Activated T-cell treated with anti-CD3 and anti-CD28 coated beads, Interleukin-2, amount 50 U/mL, for 4 hours (primary cell): Measurements from ENCODE around the gene PPP1R12A. TPM values are rescaled to one million over a fixed set of nuclear protein-coding genes. Genes with fewer than 3 reads are reported as not detected.

ENCODE experiments used
- ATAC-seq, 2 donors: fragments of 200-7000 bp; cut with Tn5 transposase; one replicate each; pipeline ENCODE4 v1.10.0; 2021
- DNase-seq: peaks from one replicate; pipeline ENCODE4 v3.0.0-alpha.2; 2020
- H3K27me3 Mint-ChIP-seq: one replicate; pipeline ENCODE4 v1.8.0; 2021; ENCODE audit warnings: low read depth, mixed read lengths
- H3K36me3 Mint-ChIP-seq: one replicate; pipeline ENCODE4 v1.8.0; 2022; ENCODE audit warnings: mixed read lengths; ENCODE audit not compliant: insufficient read depth
- H3K4me1 Mint-ChIP-seq: one replicate; pipeline ENCODE4 v1.8.0; 2021; ENCODE audit warnings: low read depth, mixed read lengths
- H3K4me3 Mint-ChIP-seq: one replicate; pipeline ENCODE4 v1.8.0; 2021; ENCODE audit warnings: mild to moderate bottlenecking, moderate library complexity, mixed read lengths
- H3K9me3 Mint-ChIP-seq: one replicate; pipeline ENCODE4 v1.8.0; 2021; ENCODE audit warnings: mixed read lengths
- total RNA-seq, 3 donors: library from RNA; stranded (reverse); gene quantifications; one replicate each; pipeline ENCODE4 v1.2.1, GENCODE V29; 2021

PPP1R12A gene
- total RNA-seq, 3 donors from 2014 or later, result 51.0 to 62.5 (median 56.8) TPM

- ATAC-seq (no peak), DNase-seq (no peak)
- Mint-ChIP-seq H3K36me3 (peaks cover 2% of the 10 kb centered on the region), H3K9me3 (no peaks in the 10 kb centered on the region), H3K27me3 (no peaks in the 10 kb centered on the region), H3K4me3 (no peak overlapping the region), H3K4me1 (no peaks in the 10 kb centered on the region)
These were observed 165.6 kb downstream of the PPP1R12A start for GRCh38 chr12:79769189-79769859.

GRCh38 chr12:79766705-79767464 is 168.0 kb downstream of the PPP1R12A start:
- ATAC-seq, result no peak
- no peaks in the 10 kb centered on the region for H3K9me3 Mint-ChIP-seq
- no peaks in the 10 kb centered on the region for H3K4me1 Mint-ChIP-seq
- H3K36me3 Mint-ChIP-seq, result no peaks in the 10 kb centered on the region
- no peak for DNase-seq
- no peak overlapping the region for H3K4me3 Mint-ChIP-seq
- H3K27me3 Mint-ChIP-seq, result no peaks in the 10 kb centered on the region

GRCh38 chr12:79765157-79765556 is 169.7 kb downstream of the PPP1R12A start:
- Mint-ChIP-seq H3K27me3 (no peaks in the 10 kb centered on the region), H3K4me1 (no peaks in the 10 kb centered on the region), H3K9me3 (no peaks in the 10 kb centered on the region), H3K4me3 (no peak overlapping the region), H3K36me3 (no peaks in the 10 kb centered on the region)
- no peak for ATAC-seq
- DNase-seq, result no peak

- Mint-ChIP-seq H3K27me3 (no peaks in the 10 kb centered on the region), H3K9me3 (no peaks in the 10 kb centered on the region), H3K4me3 (no peak overlapping the region), H3K4me1 (no peaks in the 10 kb centered on the region), H3K36me3 (no peaks in the 10 kb centered on the region)
- ATAC-seq, result no peak
- no peak for DNase-seq
These were observed 170.3 kb downstream of the PPP1R12A start for GRCh38 chr12:79764641-79765040.

GRCh38 chr12:79763766-79764452 is 171.0 kb downstream of the PPP1R12A start:
- ATAC-seq, result no peak
- no peaks in the 10 kb centered on the region for H3K27me3 Mint-ChIP-seq

GRCh38 chr12:79761341-79761740 is 173.6 kb downstream of the PPP1R12A start:
- DNase-seq (no peak), ATAC-seq (no peak)
- Mint-ChIP-seq H3K36me3 (no peaks in the 10 kb centered on the region), H3K9me3 (peaks cover 4% of the 10 kb centered on the region), H3K27me3 (no peaks in the 10 kb centered on the region), H3K4me1 (no peaks in the 10 kb centered on the region), H3K4me3 (no peak overlapping the region)

More at GRCh38 chr12:79763766-79764452, 171.0 kb downstream of the PPP1R12A start:
- Mint-ChIP-seq H3K9me3 (no peaks in the 10 kb centered on the region), H3K36me3 (no peaks in the 10 kb centered on the region), H3K4me1 (no peaks in the 10 kb centered on the region), H3K4me3 (no peak overlapping the region)
- no peak for DNase-seq

GRCh38 chr12:79747274-79747673 is 187.6 kb downstream of the PPP1R12A start:
- no peaks in the 10 kb centered on the region for H3K4me1 Mint-ChIP-seq

GRCh38 chr12:79737875-79738718 is 196.8 kb downstream of the PPP1R12A start:
- Mint-ChIP-seq H3K4me3 (no peak overlapping the region), H3K36me3 (no peaks in the 10 kb centered on the region), H3K27me3 (peaks cover 12% of the 10 kb centered on the region), H3K9me3 (no peaks in the 10 kb centered on the region), H3K4me1 (no peaks in the 10 kb centered on the region)
- no peak for ATAC-seq
- DNase-seq, result no peak

More at GRCh38 chr12:79747274-79747673, 187.6 kb downstream of the PPP1R12A start:
- no peak overlapping the region for H3K4me3 Mint-ChIP-seq
- H3K36me3 Mint-ChIP-seq, result no peaks in the 10 kb centered on the region
- ATAC-seq (no peak), DNase-seq (no peak)
- peaks cover 6% of the 10 kb centered on the region for H3K27me3 Mint-ChIP-seq
- H3K9me3 Mint-ChIP-seq, result peaks cover 4% of the 10 kb centered on the region

GRCh38 chr12:79732638-79733037 is 202.3 kb downstream of the PPP1R12A start:
- H3K36me3 Mint-ChIP-seq, result no peaks in the 10 kb centered on the region
- H3K4me3 Mint-ChIP-seq, result no peak overlapping the region
- H3K4me1 Mint-ChIP-seq, result no peaks in the 10 kb centered on the region
- no peaks in the 10 kb centered on the region for H3K9me3 Mint-ChIP-seq
- ATAC-seq (no peak), DNase-seq (no peak)
- peaks cover 20% of the 10 kb centered on the region for H3K27me3 Mint-ChIP-seq

GRCh38 chr12:79725987-79726386 is 208.9 kb downstream of the PPP1R12A start:
- Mint-ChIP-seq H3K36me3 (no peaks in the 10 kb centered on the region), H3K9me3 (no peaks in the 10 kb centered on the region), H3K4me1 (no peaks in the 10 kb centered on the region), H3K4me3 (no peak overlapping the region), H3K27me3 (peaks cover 24% of the 10 kb centered on the region)
- no peak for DNase-seq
- no peak for ATAC-seq

Other genes starting within 250 kb of the PPP1R12A start
- 1 to 10 TPM; 1.5 to 7.3 (median 7.3) TPM for gene PAWR, start 244.1 kb downstream of the PPP1R12A start, total RNA-seq
- gene OTOGL, start 164.4 kb upstream of the PPP1R12A start, total RNA-seq, result not detected